MCF 10A (cell line): ENCODE data around the gene PELO. TPM values are rescaled to one million over a fixed set of nuclear protein-coding genes. Genes with fewer than 3 reads are reported as not detected.
"Not testable (repeated sequence)": the region's sequence is repeated elsewhere in the genome, so short reads cannot be mapped to it uniquely, and the experiment has no call there.

Experiments used
- BruUV-seq: library from RNA; stranded (reverse); fragments of 400-500 nt; replicated peaks from 2 replicates; lab custom pipeline; 2021; lab: Mats Ljungman, UMichigan
- CTCF ChIA-PET: fragments of 300-600 bp; sonication (Branson Sonifier 250); formaldehyde crosslinking; extraction: SDS; loops from one replicate; lab custom pipeline; 2021; ENCODE audit warnings: antibody characterized with exemption, inconsistent platforms; lab: Yijun Ruan, JAX
- POLR2A ChIA-PET: fragments of 300-600, 350-650 bp; sonication (Branson Sonifier 250); formaldehyde crosslinking; extraction: SDS; loops from one replicate; lab custom pipeline; 2020; ENCODE audit warnings: antibody characterized with exemption, inconsistent platforms; lab: Yijun Ruan, JAX
- DNase-seq: peaks from one replicate; pipeline ENCODE4 v3.0.0-alpha.2; 2018; ENCODE audit not compliant: unreplicated experiment
- H3K27ac Mint-ChIP-seq: one replicate; pipeline ENCODE4 v1.8.0; 2022; ENCODE audit warnings: mild to moderate bottlenecking, low read depth, mixed read lengths; ENCODE audit not compliant: unreplicated experiment
- H3K27me3 Mint-ChIP-seq: one replicate; pipeline ENCODE4 v1.8.0; 2022; ENCODE audit warnings: mixed read lengths; ENCODE audit not compliant: insufficient read depth, unreplicated experiment
- H3K36me3 Mint-ChIP-seq: one replicate; pipeline ENCODE4 v1.8.0; 2022; ENCODE audit warnings: mild to moderate bottlenecking, moderate library complexity, mixed read lengths; ENCODE audit not compliant: insufficient read depth, unreplicated experiment
- H3K4me1 Mint-ChIP-seq: one replicate; pipeline ENCODE4 v1.8.0; 2022; ENCODE audit warnings: mixed read lengths; ENCODE audit not compliant: insufficient read depth, unreplicated experiment
- H3K4me3 Mint-ChIP-seq: one replicate; pipeline ENCODE4 v1.8.0; 2022; ENCODE audit warnings: mild to moderate bottlenecking, moderate library complexity, mixed read lengths; ENCODE audit not compliant: unreplicated experiment
- H3K9me3 Mint-ChIP-seq: one replicate; pipeline ENCODE4 v1.8.0; 2022; ENCODE audit warnings: mixed read lengths; ENCODE audit not compliant: unreplicated experiment
- intact Hi-C: fragments of 100-400 bp; cut with micrococcal nuclease; formaldehyde crosslinking; loops from 2 replicates; pipeline ENCODE4 v1.14.1; 2022
- total RNA-seq: library from RNA; stranded (reverse); gene quantifications from 2 replicates; pipeline ENCODE4 v1.2.3, GENCODE V29; 2022
- TF ChIP-seq, protein P1 (sequence below): fragments of 200-600 bp; IDR thresholded peaks from one replicate; pipeline ENCODE4 v1.8.0; 2022; ENCODE audit warnings: antibody characterized with exemption, mild to moderate bottlenecking; ENCODE audit not compliant: unreplicated experiment

Gene PELO
- total RNA-seq, 1 experiment from 2014 or later = 22.5 TPM

- no TSS peak for BruUV-seq
- Mint-ChIP-seq H3K4me3 (no peak overlapping the region), H3K36me3 (no peaks in the 10 kb centered on the region), H3K27ac (no peak overlapping the region), H3K27me3 (no peaks in the 10 kb centered on the region), H3K4me1 (no peaks in the 10 kb centered on the region), H3K9me3 (no peaks in the 10 kb centered on the region)
- no peak for DNase-seq
- ChIA-PET CTCF (no interaction called here), POLR2A (no interaction called here)
- intact Hi-C loops = loop anchor here (10.0 kb wide), 1 partner anchor 47 kb away; no protein-coding TSS in a partner anchor
- TF ChIP-seq, protein P1, sequence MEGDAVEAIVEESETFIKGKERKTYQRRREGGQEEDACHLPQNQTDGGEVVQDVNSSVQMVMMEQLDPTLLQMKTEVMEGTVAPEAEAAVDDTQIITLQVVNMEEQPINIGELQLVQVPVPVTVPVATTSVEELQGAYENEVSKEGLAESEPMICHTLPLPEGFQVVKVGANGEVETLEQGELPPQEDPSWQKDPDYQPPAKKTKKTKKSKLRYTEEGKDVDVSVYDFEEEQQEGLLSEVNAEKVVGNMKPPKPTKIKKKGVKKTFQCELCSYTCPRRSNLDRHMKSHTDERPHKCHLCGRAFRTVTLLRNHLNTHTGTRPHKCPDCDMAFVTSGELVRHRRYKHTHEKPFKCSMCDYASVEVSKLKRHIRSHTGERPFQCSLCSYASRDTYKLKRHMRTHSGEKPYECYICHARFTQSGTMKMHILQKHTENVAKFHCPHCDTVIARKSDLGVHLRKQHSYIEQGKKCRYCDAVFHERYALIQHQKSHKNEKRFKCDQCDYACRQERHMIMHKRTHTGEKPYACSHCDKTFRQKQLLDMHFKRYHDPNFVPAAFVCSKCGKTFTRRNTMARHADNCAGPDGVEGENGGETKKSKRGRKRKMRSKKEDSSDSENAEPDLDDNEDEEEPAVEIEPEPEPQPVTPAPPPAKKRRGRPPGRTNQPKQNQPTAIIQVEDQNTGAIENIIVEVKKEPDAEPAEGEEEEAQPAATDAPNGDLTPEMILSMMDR = no peak
Observed at GRCh38 chr5:52817818-52818217, 30.1 kb downstream of the PELO start.

DNA sequence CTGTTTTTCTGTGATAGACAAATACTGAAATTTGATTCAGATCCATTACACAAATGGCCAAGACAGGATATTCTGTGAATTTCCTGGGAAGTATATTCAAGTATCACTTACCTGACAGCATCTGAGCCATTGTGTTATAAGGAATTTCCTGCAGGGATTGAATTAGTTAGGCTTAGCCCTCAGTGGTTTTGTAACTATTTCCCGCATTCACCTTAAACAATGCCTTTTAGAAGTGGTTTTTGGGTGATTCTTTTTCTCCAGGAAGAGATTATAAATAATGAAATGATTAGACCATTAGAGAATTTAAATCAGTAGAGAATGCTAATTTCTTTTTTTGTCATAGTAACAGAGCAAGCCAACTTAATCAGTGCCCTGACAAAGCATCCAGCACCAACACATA, 30.6 kb downstream of the PELO start:
- BruUV-seq = no TSS peak
- Mint-ChIP-seq H3K9me3 (no peaks in the 10 kb centered on the region), H3K4me1 (no peaks in the 10 kb centered on the region), H3K27me3 (no peaks in the 10 kb centered on the region), H3K4me3 (no peak overlapping the region), H3K27ac (no peak overlapping the region), H3K36me3 (no peaks in the 10 kb centered on the region)
- DNase-seq = no peak
- ChIA-PET POLR2A (no interaction called here), CTCF (interaction anchor here (0.5 kb wide), 1 partner anchor 646 kb away, joined by 4 read pairs; no protein-coding TSS in a partner anchor)
- intact Hi-C loops = loop anchor here (10.0 kb wide), 1 partner anchor 46 kb away; no protein-coding TSS in a partner anchor
- TF ChIP-seq, protein P1 = no peak

DNA sequence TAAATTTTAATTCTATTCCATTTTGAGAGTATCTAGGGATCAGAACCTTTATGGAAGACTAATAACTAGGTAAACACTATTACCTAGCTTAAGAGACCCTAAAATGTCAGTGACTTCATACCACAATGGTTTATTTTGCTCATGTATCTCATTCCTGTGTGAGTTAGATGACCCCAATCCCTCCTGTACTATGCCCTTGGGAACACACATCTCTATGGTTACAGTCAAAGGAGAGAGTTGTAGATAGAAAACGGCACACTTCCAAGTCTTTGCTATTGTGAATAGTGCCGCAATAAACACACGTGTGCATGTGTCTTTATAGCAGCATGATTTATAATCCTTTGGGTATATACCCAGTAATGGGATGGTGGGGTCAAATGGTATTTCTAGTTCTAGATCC, 31.1 kb downstream of the PELO start:
- H3K9me3 Mint-ChIP-seq, POLR2A ChIA-PET, H3K27me3 Mint-ChIP-seq, H3K36me3 Mint-ChIP-seq, BruUV-seq, H3K27ac Mint-ChIP-seq, H3K4me3 Mint-ChIP-seq, H3K4me1 Mint-ChIP-seq, DNase-seq: not testable (repeated sequence)
- CTCF ChIA-PET = interaction anchor here (0.5 kb wide), 1 partner anchor 646 kb away, joined by 4 read pairs; no protein-coding TSS in a partner anchor
- intact Hi-C loops = loop anchor here (10.0 kb wide), 1 partner anchor 46 kb away; no protein-coding TSS in a partner anchor

- no peaks in the 10 kb centered on the region for H3K9me3 Mint-ChIP-seq
- no peak overlapping the region for H3K27ac Mint-ChIP-seq
- H3K4me3 Mint-ChIP-seq = no peak overlapping the region
- CTCF ChIA-PET = no interaction called here
- POLR2A ChIA-PET = no interaction called here
- no peaks in the 10 kb centered on the region for H3K36me3 Mint-ChIP-seq
- DNase-seq = no peak
- H3K27me3 Mint-ChIP-seq = no peaks in the 10 kb centered on the region
- intact Hi-C loops = no loop called here
- no TSS peak for BruUV-seq
- no peaks in the 10 kb centered on the region for H3K4me1 Mint-ChIP-seq
- TF ChIP-seq, protein P1 = no peak
Observed at GRCh38 chr5:52821901-52822300, 34.2 kb downstream of the PELO start.

GRCh38 chr5:52822437-52822836, 34.7 kb downstream of the PELO start:
- Mint-ChIP-seq H3K4me3 (no peak overlapping the region), H3K4me1 (no peaks in the 10 kb centered on the region), H3K27ac (no peak overlapping the region), H3K27me3 (no peaks in the 10 kb centered on the region), H3K36me3 (no peaks in the 10 kb centered on the region), H3K9me3 (no peaks in the 10 kb centered on the region)
- POLR2A ChIA-PET = no interaction called here
- DNase-seq = no peak
- intact Hi-C loops = no loop called here
- BruUV-seq = no TSS peak
- TF ChIP-seq, protein P1 = no peak
- CTCF ChIA-PET = no interaction called here
